GM12878 (cell line): ENCODE data around the gene CAVIN1. TPM values are rescaled to one million over a fixed set of nuclear protein-coding genes. Genes with fewer than 3 reads are reported as not detected.

ENCODE experiments used
- CREB1 ChIP-seq: IDR thresholded peaks from 2 replicates; pipeline ENCODE4 v1.6.1; 2012; ENCODE audit warnings: low read depth, mild to moderate bottlenecking, inconsistent platforms
- HDAC6 ChIP-seq: fragments of 200-600 bp; sonication (generic); IDR thresholded peaks from one replicate; pipeline ENCODE4 v1.8.0; 2017; ENCODE audit warnings: antibody characterized with exemption; ENCODE audit not compliant: unreplicated experiment
- JUND ChIP-seq: IDR thresholded peaks from 2 replicates; pipeline ENCODE4 v1.6.1; 2012; ENCODE audit warnings: low read depth, mild to moderate bottlenecking, low read length, improper control_type of control experiment, moderate library complexity
- MAX ChIP-seq: IDR thresholded peaks from 2 replicates; pipeline ENCODE4 v1.6.1; 2012; ENCODE audit warnings: low read depth, low read length, improper control_type of control experiment
- MXI1 ChIP-seq: fragments of 150-350 bp; IDR thresholded peaks from 2 replicates; pipeline ENCODE4 v1.6.1; 2011; ENCODE audit warnings: low read depth, mild to moderate bottlenecking, inconsistent platforms, low read length, improper control_type of control experiment
- MYC ChIP-seq: IDR thresholded peaks from 2 replicates; pipeline ENCODE4 v1.6.1; 2011; ENCODE audit warnings: mild to moderate bottlenecking, low read length, moderate library complexity, inconsistent platforms; ENCODE audit not compliant: insufficient read depth, insufficient replicate concordance, insufficient read length, severe bottlenecking
- NR2C2 ChIP-seq: IDR thresholded peaks from 2 replicates; pipeline ENCODE4 v1.6.1; 2011; ENCODE audit warnings: borderline replicate concordance, low read depth; ENCODE audit not compliant: control insufficient read depth, insufficient read length
- PBX3 ChIP-seq: IDR thresholded peaks from 2 replicates; pipeline ENCODE4 v1.6.1; 2011; ENCODE audit warnings: mild to moderate bottlenecking, low read depth, low read length, moderate library complexity; ENCODE audit not compliant: insufficient replicate concordance
- PKNOX1 ChIP-seq: fragments of 450-650 bp; IDR thresholded peaks from 2 replicates; pipeline ENCODE4 v1.6.1; 2016; ENCODE audit warnings: mild to moderate bottlenecking
- RELB ChIP-seq: fragments of 450-650 bp; IDR thresholded peaks from 2 replicates; pipeline ENCODE4 v1.6.1; 2017; ENCODE audit warnings: low read depth, mild to moderate bottlenecking, moderate library complexity
- REST ChIP-seq: IDR thresholded peaks from 2 replicates; pipeline ENCODE4 v1.6.1; 2012; ENCODE audit warnings: mild to moderate bottlenecking, low read depth, low read length
- RFX5 ChIP-seq: IDR thresholded peaks from 2 replicates; pipeline ENCODE4 v1.6.1; 2011; ENCODE audit warnings: low read depth, low read length, improper control_type of control experiment
- SKIL ChIP-seq: fragments of 450-650 bp; IDR thresholded peaks from 2 replicates; pipeline ENCODE4 v1.6.1; 2017; ENCODE audit warnings: mild to moderate bottlenecking, low read depth, inconsistent platforms; ENCODE audit not compliant: poor library complexity, severe bottlenecking
- SPI1 ChIP-seq: IDR thresholded peaks from 2 replicates; pipeline ENCODE4 v1.6.1; 2011; ENCODE audit warnings: low read depth, mild to moderate bottlenecking, low read length, moderate library complexity, borderline replicate concordance; ENCODE audit not compliant: insufficient read depth
- STAT1 ChIP-seq: fragments of 450-650 bp; conservative IDR thresholded peaks from 2 replicates; pipeline ENCODE4 v1.6.1; 2014; ENCODE audit warnings: antibody characterized with exemption, mild to moderate bottlenecking
- TCF12 ChIP-seq: IDR thresholded peaks from 2 replicates; pipeline ENCODE4 v1.6.1; 2011; ENCODE audit warnings: low read depth, mild to moderate bottlenecking, low read length
- TCF3 ChIP-seq: IDR thresholded peaks from 2 replicates; pipeline ENCODE4 v1.6.1; 2012; ENCODE audit warnings: low read depth, mild to moderate bottlenecking, low read length, borderline replicate concordance; ENCODE audit not compliant: insufficient read depth
- USF2 ChIP-seq: IDR thresholded peaks from 2 replicates; pipeline ENCODE4 v1.6.1; 2011; ENCODE audit warnings: low read depth, low read length, improper control_type of control experiment, borderline replicate concordance
- polyA plus RNA-seq, 11 experiments: library from polyadenylated mRNA; depleted of rRNA in 4 of 11; unstranded in 6 of 11; stranded (reverse) in 5 of 11; fragments of >200 nt; fragmentation: Nextera tagmentation in 4 of 11; fragmentation: Illumina TruSeq in 1 of 11; extraction: Ambion mirVana in 4 of 11; extraction: Trizol in 1 of 11; gene quantifications; 1 replicate in 1 of 11; 2 replicates in 10 of 11; pipeline versions ENCODE4 v1.2.1 to v1.2.3, GENCODE V29; 2011 to 2016; ENCODE audit warnings: inconsistent platforms in 2 of 11, missing spikeins in 2 of 11, low read depth in 1 of 11
- total RNA-seq, 4 experiments: library from RNA; depleted of rRNA in 3 of 4; stranded (reverse); fragments of >200 nt in 3 of 4; fragmentation: Illumina TruSeq in 1 of 4; extraction: Trizol in 1 of 4; gene quantifications; 2 replicates each; pipeline versions ENCODE4 v1.2.1 to v1.2.3, GENCODE V29; 2013 to 2021

Gene CAVIN1
- total and polyA plus RNA-seq, 10 of the 15 experiments (the other 5 are each of a cell fraction or from before 2014, with no cell fraction given) = 0.03 to 1.1 (median 0.37) TPM

GRCh38 chr17:42459801-42460281 lies 36.8 kb upstream of the CAVIN1 start (continued):
- TF ChIP-seq TCF3 = no peak
- TF ChIP-seq SKIL = no peak
- no peak for TF ChIP-seq STAT1
- peak; percentile 36; the same call in 1 of the 2 replicates for TF ChIP-seq MAX
- no peak for TF ChIP-seq RELB
- TF ChIP-seq REST = peak; percentile 93
- no peak for TF ChIP-seq HDAC6
- TF ChIP-seq PBX3 = peak; percentile 90
- no peak for TF ChIP-seq MYC
- no peak for TF ChIP-seq NR2C2
- peak; percentile 50; the same call in 1 of the 2 replicates for TF ChIP-seq CREB1
- no peak for TF ChIP-seq TCF12
- TF ChIP-seq MXI1 = peak; percentile 93
- TF ChIP-seq SPI1 = no peak
- peak; percentile 93 for TF ChIP-seq RFX5
- peak; percentile 93 for TF ChIP-seq PKNOX1
- TF ChIP-seq JUND = no peak
- no peak for TF ChIP-seq USF2
